IPS DF 6.9 (cell line): ENCODE results near the gene DEF6.

Experiments
- DNase-seq: peaks from one replicate; pipeline ENCODE4 v3.0.0-alpha.2; 2013; ENCODE audit warnings: low read depth, low spot score
- H3K27ac ChIP-seq: one replicate; pipeline ENCODE4 v1.5.1; 2013; ENCODE audit warnings: low read length, control low read depth
- H3K27me3 ChIP-seq: 2 replicates; pipeline ENCODE4 v1.6.1; 2013; ENCODE audit warnings: mild to moderate bottlenecking, low read length; ENCODE audit not compliant: control insufficient read depth, insufficient read depth
- H3K36me3 ChIP-seq: 2 replicates; pipeline ENCODE4 v1.6.1; 2013; ENCODE audit warnings: low read length; ENCODE audit not compliant: control insufficient read depth, insufficient read depth
- H3K4me1 ChIP-seq: 2 replicates; pipeline ENCODE4 v1.6.1; 2013; ENCODE audit warnings: low read length; ENCODE audit not compliant: control insufficient read depth, insufficient read depth
- H3K4me3 ChIP-seq: 2 replicates; pipeline ENCODE4 v1.5.1; 2013; ENCODE audit warnings: mild to moderate bottlenecking, low read length
- H3K9me3 ChIP-seq: 2 replicates; pipeline ENCODE4 v1.6.1; 2013; ENCODE audit warnings: low read length, inconsistent platforms; ENCODE audit not compliant: control insufficient read depth, insufficient read depth
- WGBS: extraction: QIAGEN DNeasy Blood & Tissue Kit; methylation state at CpG from one replicate; pipeline ENCODE4 v1.1.7; 2013; ENCODE audit warnings: mixed read lengths, missing lambda C conversion rate; ENCODE audit not compliant: insufficient read length, insufficient coverage; 5-methylcytosine and 5-hydroxymethylcytosine counted together

DEF6 gene

GRCh38 chr6:35343835-35344550 is 46.4 kb downstream of the DEF6 start:
- no peaks in the 10 kb centered on the region; the same call in 1 of the 2 replicates for H3K4me1 ChIP-seq
- no CpG with 5 or more reads among the region's 6 CpGs for WGBS
- no peak overlapping the region for H3K27ac ChIP-seq
- H3K4me3 ChIP-seq, result no peak overlapping the region
- no peaks in the 10 kb centered on the region for H3K9me3 ChIP-seq
- H3K27me3 ChIP-seq, result no peaks in the 10 kb centered on the region
- H3K36me3 ChIP-seq, result no peaks in the 10 kb centered on the region
- DNase-seq, result no peak

- no CpG with 5 or more reads among the region's 4 CpGs for WGBS
- Histone ChIP-seq H3K4me1 (no peaks in the 10 kb centered on the region), H3K4me3 (no peak overlapping the region), H3K9me3 (no peaks in the 10 kb centered on the region), H3K27ac (no peak overlapping the region), H3K36me3 (no peaks in the 10 kb centered on the region), H3K27me3 (no peaks in the 10 kb centered on the region)
- DNase-seq, result no peak
These were observed 53.8 kb downstream of the DEF6 start for GRCh38 chr6:35351422-35351821.

GRCh38 chr6:35352735-35353134 is 55.1 kb downstream of the DEF6 start:
- DNase-seq, result no peak
- Histone ChIP-seq H3K4me3 (no peak overlapping the region), H3K4me1 (no peaks in the 10 kb centered on the region), H3K36me3 (no peaks in the 10 kb centered on the region), H3K9me3 (no peaks in the 10 kb centered on the region), H3K27ac (no peak overlapping the region), H3K27me3 (no peaks in the 10 kb centered on the region)
- no CpG with 5 or more reads among the region's 2 CpGs for WGBS

GRCh38 chr6:35354361-35355135 is 56.9 kb downstream of the DEF6 start:
- no peak overlapping the region for H3K27ac ChIP-seq
- H3K36me3 ChIP-seq, result no peaks in the 10 kb centered on the region

GRCh38 chr6:35356391-35356790 is 58.8 kb downstream of the DEF6 start:
- no peak for DNase-seq
- Histone ChIP-seq H3K36me3 (no peaks in the 10 kb centered on the region), H3K9me3 (no peaks in the 10 kb centered on the region), H3K4me3 (no peak overlapping the region), H3K4me1 (peaks cover 5% of the 10 kb centered on the region; the same call in 1 of the 2 replicates), H3K27ac (no peak overlapping the region), H3K27me3 (no peaks in the 10 kb centered on the region)
- WGBS, result no CpG with 5 or more reads among the region's 1 CpG

More at GRCh38 chr6:35354361-35355135, 56.9 kb downstream of the DEF6 start:
- no peak for DNase-seq
- no CpG with 5 or more reads among the region's 13 CpGs for WGBS
- Histone ChIP-seq H3K4me3 (no peak overlapping the region), H3K4me1 (0 out of 2 replicates have a peak, but pooled peaks cover 2% of the 10 kb centered on the region), H3K9me3 (no peaks in the 10 kb centered on the region), H3K27me3 (no peaks in the 10 kb centered on the region)

GRCh38 chr6:35357677-35358076 is 60.1 kb downstream of the DEF6 start:
- Histone ChIP-seq H3K4me3 (no peak overlapping the region), H3K9me3 (no peaks in the 10 kb centered on the region), H3K36me3 (no peaks in the 10 kb centered on the region), H3K4me1 (peaks cover 5% of the 10 kb centered on the region; the same call in 1 of the 2 replicates), H3K27me3 (no peaks in the 10 kb centered on the region), H3K27ac (no peak overlapping the region)
- no CpG with 5 or more reads among the region's 4 CpGs for WGBS
- DNase-seq, result no peak

- H3K36me3 ChIP-seq, result no peaks in the 10 kb centered on the region
- DNase-seq, result no peak
These were observed 60.5 kb downstream of the DEF6 start for GRCh38 chr6:35358086-35358485.

GRCh38 chr6:35359346-35359743 is 61.7 kb downstream of the DEF6 start:
- Histone ChIP-seq H3K9me3 (no peaks in the 10 kb centered on the region), H3K27me3 (no peaks in the 10 kb centered on the region), H3K4me1 (peaks cover 6% of the 10 kb centered on the region; the same call in 1 of the 2 replicates), H3K4me3 (no peak overlapping the region), H3K36me3 (no peaks in the 10 kb centered on the region), H3K27ac (no peak overlapping the region)
- no CpG with 5 or more reads among the region's 5 CpGs for WGBS
- DNase-seq, result no peak

More at GRCh38 chr6:35358086-35358485, 60.5 kb downstream of the DEF6 start:
- Histone ChIP-seq H3K4me3 (no peak overlapping the region), H3K9me3 (no peaks in the 10 kb centered on the region), H3K27me3 (no peaks in the 10 kb centered on the region), H3K27ac (no peak overlapping the region), H3K4me1 (peaks cover 6% of the 10 kb centered on the region; the same call in 1 of the 2 replicates)
- 100% methylated on average over 1 of the region's 3 CpGs for WGBS

- no peaks in the 10 kb centered on the region for H3K27me3 ChIP-seq
- no peaks in the 10 kb centered on the region for H3K9me3 ChIP-seq
- no peaks in the 10 kb centered on the region for H3K36me3 ChIP-seq
- no peak overlapping the region for H3K27ac ChIP-seq
- no peak overlapping the region for H3K4me3 ChIP-seq
- no peak for DNase-seq
- WGBS, result no CpG with 5 or more reads among the region's 2 CpGs
- peaks cover 6% of the 10 kb centered on the region; the same call in 1 of the 2 replicates for H3K4me1 ChIP-seq
These were observed 62.2 kb downstream of the DEF6 start for GRCh38 chr6:35359744-35360348.

GRCh38 chr6:35360349-35361138 is 62.9 kb downstream of the DEF6 start:
- H3K36me3 ChIP-seq, result no peaks in the 10 kb centered on the region
- H3K27ac ChIP-seq, result no peak overlapping the region
- peaks cover 6% of the 10 kb centered on the region; the same call in 1 of the 2 replicates for H3K4me1 ChIP-seq
- WGBS, result no CpG with 5 or more reads among the region's 8 CpGs
- H3K4me3 ChIP-seq, result no peak overlapping the region
- H3K27me3 ChIP-seq, result no peaks in the 10 kb centered on the region
- no peaks in the 10 kb centered on the region for H3K9me3 ChIP-seq
- peak; percentile 52 for DNase-seq
